ENCODE results near the gene CS.
"Not testable (repeated sequence)": the region's sequence is repeated elsewhere in the genome, so short reads cannot be mapped to it uniquely, and the experiment has no call there.

Gene CS

DNA sequence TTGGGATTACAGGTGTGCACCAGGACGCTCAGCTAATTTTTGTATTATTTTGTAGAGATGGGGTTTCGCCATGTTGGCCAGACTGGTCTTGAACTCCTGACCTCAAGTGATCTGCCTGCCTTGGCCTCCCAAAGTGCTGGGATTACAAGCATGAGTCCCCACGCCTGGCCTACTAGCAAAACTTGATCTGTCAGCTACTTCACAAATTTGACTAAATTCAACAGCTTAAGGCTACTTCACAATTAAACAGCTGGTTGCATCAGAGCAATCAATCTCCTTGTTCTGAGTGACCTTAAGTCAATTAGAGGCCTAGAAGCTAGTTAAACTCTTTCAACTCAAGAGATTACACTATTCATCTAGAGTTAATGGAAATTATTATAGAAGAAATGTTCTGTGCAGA lies 21.2 kb downstream of the CS start:
- DNase-seq (ENCODE audit: low spot score) = no peak

DNA sequence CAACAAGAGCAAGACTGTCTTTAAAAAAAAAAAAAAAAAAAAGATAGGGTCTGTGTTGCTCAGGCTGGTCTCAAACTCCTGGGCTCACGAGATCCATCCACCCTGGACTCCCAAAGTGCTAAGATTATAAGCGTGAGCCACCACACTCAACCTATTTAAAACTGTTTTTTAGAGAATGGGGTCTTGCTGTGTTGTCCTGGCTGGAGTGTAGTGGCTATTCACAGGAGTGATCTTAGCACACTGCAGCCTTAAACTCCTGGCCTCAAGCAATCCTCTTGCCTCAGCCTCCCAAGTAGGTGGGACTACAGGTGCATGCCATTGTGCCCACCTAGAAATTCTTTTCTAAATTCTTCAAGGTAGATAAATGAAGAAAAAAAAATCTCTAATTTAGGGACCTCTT lies 25.8 kb downstream of the CS start:
- no peak for DNase-seq (ENCODE audit: low spot score)

DNA sequence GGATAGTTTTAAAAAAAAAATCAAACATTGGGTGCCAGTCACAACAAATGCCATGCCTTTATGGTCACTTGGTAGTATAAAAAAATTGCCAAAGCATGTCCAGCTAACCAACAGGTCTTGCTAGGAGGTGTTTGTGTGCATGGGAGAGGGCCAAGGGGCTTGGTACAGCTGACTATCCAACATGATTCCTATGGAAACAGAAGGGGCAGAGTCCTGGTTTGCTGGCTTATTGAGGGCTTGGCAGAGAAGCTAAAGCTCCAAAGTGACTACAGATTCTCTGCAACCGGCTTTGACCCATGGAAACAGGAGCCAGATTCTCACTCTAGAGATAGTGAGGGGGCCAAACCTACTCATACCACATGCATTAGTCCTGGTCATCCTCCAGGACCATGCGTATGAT lies 27.7 kb downstream of the CS start:
- not testable (repeated sequence) for DNase-seq (ENCODE audit: low spot score)

DNA sequence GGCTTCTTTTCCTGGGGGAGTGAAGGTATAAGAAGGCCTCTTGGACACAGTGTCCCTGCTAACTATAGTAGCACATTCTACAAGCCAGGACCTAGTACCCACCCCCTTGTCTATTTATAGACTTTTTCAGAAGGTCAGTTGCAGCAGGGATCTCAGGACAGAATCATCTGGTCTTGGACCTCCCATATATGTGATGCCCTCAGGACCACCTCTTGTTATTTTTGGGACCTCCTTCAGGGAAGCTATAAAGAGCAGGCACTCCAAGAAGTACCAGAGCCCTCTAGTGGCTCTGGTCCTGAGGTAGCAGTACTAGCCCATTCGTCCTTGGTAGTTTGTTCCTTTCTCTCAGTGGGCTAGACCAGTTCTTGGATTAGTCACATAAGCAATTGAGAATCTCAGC lies 29.1 kb downstream of the CS start:
- DNase-seq (ENCODE audit: low spot score) = peak; percentile 65

DNA sequence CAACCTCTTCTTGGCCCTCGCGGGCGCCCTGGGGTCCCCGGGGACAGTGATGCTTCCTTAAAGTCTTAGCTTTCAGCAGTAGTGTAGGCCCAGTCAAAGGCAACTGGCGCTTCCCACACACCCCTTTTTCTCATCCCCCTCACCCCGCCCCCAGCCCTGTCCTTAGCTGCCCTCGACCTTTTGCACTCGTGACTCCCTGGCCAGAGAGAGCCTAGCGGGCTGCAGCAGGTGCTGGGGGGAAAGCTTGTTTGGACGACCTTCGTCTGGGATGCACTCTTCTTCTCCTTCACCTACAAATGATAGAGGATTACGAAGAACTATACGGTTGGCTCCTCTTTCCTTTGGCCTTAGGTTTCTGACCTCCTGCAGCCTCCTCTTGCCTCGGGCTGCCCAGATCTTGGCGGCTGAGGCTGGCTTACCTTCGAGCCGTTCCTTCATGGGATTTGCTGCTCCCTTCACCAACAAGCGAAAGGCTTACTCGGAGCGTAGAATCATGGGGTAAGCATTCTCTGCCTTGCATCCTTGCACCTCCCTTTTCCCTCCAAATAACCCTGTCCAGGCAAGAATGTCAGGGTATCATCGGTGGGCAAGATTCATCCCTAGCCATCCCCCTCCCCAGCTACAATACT lies 32.6 kb downstream of the CS start:
- DNase-seq (ENCODE audit: low spot score) = peak; percentile 35

DNA sequence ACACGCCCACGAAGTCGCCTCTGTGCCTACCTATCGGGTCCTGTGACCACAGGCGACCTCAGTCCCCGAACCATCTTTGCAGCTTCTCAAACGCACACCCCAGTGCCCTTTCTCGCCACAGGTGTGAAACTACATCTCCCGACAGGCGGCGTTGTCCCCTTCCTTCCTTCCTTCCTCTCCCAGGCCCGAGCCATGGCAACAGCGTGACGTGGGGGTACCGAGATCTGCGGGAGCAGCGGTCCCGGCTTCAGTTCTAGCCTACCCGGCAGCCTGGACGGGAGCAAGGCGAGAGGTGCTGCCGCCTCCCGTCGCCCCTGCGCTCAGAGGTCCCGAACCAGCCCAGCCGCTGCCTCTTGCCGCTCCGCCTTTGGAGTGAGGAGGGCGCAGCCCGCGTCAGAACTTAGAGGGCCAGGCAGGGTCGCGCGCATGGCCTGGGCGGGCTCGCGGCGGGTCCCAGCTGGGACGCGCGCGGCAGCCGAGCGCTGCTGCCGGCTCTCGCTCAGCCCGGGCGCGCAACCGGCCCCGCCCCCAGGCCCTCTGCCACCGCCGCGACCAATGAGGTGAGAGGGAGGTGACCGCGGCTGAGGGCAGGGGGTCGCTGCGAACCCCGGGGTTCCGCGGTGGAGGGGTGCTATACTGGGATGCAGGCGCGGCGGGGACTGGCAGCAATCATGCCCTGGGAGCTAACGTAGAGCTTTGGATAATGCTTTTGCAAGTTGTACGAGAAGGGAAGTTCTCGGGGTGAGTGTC lies 33.3 kb downstream of the CS start, which contains the start of gene COQ10A:
TSS of gene COQ10A (plus strand) at position 250 of the 750 bp plus-strand sequence. CDS start at position 427, 177 bp downstream.
- peak; percentile 97 for DNase-seq (ENCODE audit: low spot score)

DNA sequence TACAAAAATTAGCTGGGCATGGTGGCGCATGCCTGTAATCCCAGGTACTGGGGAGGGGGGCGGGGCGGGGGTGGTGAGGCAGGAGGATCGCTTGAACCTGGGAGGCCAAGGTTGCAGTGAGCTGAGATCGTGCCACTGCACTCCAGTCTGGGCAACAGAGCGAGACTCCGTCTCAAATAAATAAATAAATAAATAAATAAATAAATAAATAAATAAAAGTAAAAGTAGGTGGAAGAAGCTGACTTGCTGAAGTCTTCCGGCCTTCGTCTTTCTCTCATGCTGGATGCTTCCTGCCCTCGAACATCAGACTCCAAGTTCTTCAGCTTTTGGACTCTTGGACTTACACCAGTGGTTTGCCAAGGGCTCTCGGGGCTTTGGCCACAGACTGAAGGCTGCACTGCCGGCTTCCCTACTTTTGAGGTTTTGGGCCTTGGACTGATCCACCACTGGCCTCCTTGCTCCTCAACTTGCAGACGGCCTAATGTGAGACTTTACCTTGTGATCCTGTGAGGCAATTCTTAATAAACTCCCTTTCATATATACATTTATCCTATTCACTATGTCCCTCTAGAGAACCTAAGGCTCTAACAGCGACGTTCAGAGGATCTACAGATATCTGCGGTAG lies 34.0 kb downstream of the CS start:
- DNase-seq (ENCODE audit: low spot score) = not testable (repeated sequence)

DNA sequence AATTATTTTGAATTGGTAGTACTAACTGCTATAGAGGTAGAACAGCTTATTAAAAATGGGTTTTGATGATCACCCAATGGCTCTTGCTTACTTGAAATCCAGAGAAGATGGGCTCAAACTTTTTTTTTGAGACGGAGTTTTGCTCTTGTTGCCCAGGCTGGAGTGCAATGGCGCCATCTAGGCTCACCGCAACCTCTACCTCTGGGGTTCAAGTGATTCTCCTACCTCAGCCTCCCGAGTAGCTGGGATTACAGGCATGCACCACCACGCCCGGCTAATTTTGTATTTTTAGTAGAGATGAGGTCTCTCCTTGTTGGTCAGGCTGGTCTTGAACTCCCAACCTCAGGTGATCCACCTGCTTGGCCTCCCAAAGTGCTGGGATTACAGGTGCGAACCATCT lies 37.2 kb downstream of the CS start:
- DNase-seq (ENCODE audit: low spot score) = not testable (repeated sequence)

DNA sequence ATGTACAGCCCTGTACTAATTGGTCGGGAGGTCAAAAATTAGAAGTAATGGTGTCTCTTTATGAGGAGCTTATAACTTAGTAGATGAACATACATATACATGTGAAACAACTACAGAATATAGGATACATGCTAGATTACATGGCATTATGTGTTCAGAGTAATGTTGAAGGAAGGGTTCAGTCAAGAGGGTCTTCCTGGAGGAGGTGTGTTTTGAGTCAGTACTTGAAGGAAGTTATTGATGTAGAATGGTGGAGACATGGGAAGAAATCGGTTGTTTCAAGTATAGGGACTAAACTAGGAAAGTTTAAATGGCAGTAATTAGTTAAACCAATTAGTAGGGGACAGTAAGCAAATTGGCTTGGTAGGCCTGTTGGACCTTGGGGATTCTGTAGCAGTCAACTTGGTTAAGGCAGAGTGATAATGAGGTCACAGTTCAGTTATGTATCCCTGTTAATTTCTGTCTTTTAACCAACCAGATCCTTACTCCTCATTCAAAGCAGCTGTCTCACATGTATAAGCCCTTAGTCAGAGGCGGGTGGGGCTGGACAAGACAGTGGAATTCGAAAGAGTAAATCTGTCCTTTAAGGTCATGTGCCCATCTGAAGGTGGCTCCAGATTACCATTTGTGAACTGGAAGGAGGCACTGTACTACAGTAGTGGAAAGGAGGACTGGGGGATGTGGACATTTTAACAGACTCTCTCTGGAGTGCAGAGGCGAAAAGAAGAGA lies 38.5 kb downstream of the CS start:
- peak; percentile 84 for DNase-seq (ENCODE audit: low spot score)

DNA sequence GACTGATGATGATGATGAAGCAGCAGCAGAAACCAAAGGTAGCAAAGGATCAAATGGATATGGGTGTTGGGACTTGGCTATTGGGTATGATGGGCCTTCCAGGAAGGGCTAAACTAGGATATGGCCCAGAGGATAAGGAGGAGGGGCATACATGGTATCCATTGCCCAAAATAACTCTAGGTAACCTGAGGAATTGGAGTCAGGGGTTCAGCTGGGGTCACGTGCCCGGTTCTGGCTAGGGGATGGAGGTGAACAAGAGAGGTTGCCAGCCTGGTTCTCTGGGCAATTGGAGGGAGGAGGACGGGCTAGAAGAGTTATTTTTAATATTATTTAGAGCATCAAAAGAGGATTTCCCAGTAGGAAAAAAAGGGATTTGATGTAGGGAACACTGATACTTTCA lies 39.2 kb downstream of the CS start:
- no peak for DNase-seq (ENCODE audit: low spot score)

DNA sequence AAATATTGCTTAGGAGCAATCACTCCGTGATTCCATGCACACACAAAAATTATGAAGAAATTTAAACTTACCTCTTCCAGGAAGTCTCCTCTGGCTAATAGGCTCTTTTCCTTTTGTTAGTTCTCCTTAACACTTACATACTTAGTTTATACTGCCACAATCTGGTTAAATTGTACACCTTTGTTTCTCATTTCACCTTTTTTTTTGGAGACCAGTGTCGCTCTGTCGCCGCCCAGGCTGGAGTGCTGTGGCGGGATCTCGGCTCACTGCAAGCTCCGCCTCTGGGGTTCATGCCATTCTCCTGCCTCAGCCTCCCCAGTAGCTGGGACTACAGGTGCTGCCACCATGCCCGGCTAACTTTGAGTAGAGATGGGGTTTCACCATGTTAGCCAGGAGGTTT lies 39.8 kb downstream of the CS start:
- DNase-seq (ENCODE audit: low spot score) = no peak

DNA sequence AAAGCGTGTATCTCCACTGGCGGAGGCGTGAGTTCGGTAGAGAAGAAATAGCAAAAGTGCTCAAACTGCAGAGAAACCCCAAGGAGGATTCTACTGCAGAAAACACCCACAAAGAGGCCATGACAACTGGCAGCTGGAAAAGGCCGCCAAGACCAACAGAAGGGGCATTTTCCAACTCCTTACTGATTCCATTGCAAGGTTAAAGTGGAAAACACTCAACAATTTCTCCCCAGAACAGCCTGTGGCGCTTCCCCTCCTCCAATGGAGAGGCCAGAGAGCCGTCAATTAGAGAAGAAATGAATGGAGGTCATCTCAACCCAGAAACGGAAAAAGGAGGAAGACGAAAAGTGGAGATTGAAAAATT lies 41.3 kb downstream of the CS start:
- no peak for DNase-seq (ENCODE audit: low spot score)

DNA sequence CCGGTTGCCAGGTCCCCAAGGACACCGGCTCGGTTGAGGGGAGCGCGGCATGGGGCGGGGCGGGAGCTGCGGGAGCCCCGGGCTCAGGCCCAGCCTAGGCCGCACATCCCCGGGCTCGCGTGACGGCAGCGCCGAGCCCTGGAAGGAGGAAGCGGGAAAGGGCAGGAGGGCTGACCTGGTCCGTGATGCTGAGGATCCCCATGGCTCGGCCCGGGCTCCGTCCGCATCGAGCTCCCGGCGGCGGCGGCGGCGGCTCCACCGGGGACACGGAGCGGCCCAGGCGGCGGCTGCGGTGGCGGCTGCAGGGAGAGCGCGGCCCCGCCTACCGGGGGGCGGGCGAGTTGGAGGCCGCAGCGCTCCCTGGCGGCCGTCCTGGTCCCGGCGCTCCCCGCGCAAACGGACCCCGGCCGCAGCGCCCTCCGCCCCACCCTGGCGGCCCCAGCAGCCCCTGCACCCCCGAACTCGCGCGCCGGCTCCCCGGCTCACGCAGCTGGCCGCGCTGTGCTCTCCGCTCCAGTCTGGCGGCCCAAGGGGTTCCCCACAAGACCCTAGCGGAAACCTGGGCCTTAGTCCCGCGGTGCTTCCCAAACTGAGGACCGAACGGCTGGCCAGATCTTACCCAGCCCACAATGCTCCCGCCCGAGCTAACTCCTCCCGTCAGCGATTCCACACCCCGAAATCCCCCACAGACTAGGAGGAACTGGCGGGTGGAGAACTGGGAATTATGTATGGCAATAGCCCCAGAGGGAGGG lies 41.9 kb downstream of the CS start, which contains the start of gene ANKRD52:
TSS of gene ANKRD52 (minus strand) at position 317 of the 752 bp plus-strand sequence. CDS start at position 202, 115 bp downstream.
- peak; percentile 96 for DNase-seq (ENCODE audit: low spot score)

DNA sequence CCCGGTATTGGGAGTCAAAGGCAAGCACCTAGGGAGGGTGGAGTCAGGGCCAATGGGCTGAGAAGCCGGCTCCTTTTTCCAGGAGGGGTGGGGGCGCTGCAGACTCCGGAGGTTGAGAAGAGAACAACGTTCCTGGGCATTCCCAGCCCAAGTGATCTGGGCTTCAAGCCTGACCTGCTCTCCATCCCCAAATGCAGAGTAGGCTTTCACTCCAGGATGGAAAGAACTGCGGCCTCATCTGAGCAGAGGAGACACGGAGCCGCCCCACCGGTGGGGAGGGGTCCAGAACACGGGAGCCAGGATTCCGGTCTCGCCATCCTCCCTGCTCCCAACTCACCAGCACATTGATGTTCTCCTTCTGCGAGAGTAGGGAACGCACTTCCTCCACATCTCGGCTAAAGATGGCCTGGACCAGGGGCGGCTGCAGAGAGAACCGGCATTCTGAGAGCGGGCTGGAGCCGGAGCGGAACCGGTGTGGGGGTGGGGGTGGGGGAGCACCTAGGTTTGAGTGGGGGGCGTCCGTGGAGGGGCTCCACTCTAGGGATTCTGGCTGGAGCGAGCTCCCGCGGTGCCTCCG lies 42.6 kb downstream of the CS start:
- peak; percentile 49 for DNase-seq (ENCODE audit: low spot score)

DNA sequence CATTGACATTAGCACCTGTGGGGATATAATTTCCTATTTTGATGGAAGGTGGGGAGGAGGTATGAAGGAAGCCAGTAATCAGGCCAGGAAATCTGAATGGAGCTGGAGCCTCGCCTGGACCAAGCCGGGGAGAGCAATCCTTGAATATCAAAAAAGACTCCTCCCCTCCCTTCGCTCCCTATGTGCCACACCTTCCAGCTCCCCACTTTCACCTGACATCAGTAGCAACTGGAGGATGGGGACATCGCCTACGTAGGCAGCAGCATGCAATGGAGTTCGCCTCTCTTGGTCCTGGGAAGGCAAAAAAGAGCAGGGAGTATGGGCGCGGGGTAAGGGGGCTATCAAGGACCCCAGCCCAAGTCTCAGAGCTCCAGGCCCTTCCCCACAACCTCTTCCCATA lies 43.1 kb downstream of the CS start:
- no peak for DNase-seq (ENCODE audit: low spot score)

DNA sequence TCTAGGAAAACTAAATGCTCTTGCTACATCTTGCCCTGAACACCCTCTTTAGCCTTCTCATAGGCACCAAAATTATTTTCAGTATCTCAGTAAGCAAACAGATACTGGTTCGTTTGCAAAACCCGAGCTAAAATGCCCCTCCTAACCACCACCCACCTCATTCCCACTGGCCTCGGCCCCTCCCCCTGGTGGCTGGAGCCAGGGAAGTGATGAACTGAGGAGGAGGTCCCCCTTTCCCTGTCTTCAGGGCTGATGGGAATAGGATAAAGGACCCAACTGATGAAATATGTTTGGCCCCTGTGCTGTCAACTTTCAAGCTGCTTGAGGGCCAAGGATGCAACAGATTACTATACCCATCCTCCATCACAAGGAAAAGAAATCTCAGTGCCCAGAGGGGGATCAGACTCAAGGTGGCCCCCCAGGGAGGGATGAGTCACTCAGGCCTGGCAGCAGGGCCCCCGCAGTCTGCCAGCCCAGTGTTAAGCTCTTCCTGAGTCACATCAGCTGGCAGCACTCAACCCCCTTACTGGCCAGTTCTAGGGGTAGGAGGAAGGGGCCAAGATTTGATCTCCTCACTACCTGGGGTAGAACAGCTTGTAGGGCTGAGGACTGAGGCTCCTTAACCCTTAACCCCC lies 43.7 kb downstream of the CS start:
- peak; percentile 44 for DNase-seq (ENCODE audit: low spot score)

DNA sequence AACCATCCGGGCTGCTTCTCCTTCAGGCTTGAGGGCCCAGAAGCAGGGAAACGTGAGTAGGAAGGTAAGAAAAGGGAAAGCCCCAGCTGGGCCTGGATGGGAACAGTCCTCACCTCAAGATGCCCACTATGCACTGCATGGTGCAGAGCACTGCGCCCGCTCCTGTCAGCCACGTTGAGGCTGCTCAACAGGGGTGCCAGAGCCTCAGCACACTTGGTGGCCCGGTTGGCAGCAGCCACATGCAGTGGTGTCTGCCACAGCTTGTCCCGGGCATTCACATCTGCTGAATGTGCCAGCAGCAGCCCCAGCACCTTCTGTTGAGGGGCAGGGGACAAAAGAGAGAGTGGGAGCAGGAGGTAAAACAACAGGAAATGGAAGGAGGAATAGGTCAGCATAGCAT lies 44.5 kb downstream of the CS start:
- no peak for DNase-seq (ENCODE audit: low spot score)

DNA sequence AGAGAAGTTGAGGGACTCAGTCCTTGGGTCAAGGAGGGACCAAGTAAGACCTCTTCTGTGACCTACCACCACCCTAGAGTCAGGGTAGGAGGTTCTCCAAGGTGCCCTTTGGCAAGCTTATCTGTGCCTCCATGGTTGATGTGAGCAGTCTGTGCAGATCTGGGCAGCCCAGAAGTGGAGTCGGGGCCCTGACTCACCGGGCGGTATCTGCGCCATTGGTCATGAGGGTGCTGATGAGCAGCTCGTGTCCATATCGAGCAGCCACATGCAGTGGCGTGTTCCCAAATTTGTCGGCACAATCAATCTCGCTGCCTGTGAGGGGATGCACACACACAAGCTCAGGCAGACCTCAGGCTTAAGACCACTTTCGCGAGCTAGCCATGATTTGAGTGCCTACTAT lies 47.0 kb downstream of the CS start:
- DNase-seq (ENCODE audit: low spot score) = no peak

DNA sequence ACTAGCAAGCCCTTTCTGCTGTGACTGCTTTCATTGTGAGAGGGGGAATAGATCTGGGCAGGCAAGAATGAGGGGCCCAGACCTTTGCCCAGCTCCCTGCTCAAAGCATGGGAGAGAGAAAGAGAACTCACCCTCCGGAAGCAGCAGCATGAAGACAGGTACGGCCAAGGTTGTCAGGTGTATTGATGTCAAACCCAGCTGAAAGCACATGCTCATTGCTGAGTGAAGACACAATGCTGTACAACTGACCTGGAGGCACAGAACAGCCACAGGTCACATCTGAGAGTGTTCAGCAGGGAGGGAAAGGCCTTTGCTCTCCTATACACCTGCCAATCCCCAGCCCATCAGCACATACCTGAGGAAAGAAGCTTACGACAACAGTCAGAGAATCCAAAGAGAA lies 47.5 kb downstream of the CS start:
- DNase-seq (ENCODE audit: low spot score) = no peak

DNA sequence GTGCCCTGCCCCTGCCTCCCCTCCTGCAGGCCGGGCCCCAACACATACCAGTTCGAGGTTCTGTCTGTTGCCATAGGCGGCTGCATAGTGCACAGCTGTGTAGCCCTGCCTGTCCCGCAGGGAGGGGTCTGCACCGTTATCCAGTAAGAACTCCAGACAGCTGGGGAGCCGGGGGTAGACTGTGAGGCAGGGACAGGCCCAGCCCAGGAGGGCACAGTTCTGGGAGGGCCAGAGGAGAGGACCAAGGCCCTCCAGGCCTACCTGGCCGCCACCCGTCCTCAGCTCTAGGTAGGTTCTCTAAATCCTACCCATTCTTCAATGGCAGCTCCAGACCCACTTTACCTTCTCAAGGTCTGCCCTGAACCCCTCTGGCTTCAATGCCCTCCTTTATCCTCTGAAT lies 51.4 kb downstream of the CS start:
- no peak for DNase-seq (ENCODE audit: low spot score)

DNA sequence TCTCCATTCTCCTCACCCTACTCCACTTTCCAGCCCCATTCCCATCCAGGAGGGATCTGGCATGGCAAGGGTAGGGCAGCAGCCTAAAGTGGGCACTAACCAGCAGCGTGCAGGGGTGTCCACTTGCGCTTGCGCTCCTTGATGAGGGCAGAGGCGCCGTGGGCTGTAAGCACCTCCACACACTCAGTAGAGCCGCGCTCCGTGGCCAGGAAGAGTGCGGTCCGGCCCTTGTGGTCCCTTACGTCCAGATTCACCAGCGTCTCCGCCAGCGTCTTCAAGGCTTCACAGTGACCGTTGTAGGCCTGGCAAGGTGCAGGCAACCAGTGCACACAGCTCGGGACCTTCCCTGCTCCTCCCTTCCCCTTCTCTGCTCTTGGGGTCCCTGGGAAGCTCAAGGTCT lies 52.2 kb downstream of the CS start:
- no peak for DNase-seq (ENCODE audit: low spot score)

Data from AG20443 (cell line).